Stimulated activated CD8-positive, alpha-beta memory T cell treated with anti-CD3 and anti-CD28 coated beads, Interleukin-7, amount 100 ng/mL, for 1 hour (primary cell): ENCODE results near the gene GLYATL2.

Source experiments
- DNase-seq, 2 donors: peaks; one replicate each; pipeline ENCODE4 v3.0.0-alpha.2; 2020; ENCODE audit warnings: low read depth in 2 of 2

The GLYATL2 gene

DNA sequence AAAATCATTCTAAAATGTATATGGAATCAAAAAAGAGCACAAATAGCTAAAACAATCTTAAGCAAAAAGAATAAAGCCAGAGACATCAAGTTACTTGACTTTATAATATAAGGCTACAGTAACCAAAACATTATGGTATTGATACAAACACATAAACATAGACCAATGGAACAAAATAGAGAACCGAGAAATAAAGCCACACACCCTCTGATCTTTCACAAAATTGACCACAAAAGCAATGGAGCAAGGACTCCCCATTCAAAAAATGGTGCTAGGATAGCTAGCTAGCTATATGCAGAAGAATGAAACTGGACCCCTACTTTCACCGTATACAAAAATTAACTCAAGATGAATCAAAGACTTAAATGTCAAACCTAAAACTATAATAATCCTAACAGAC is 43.2 kb downstream of the GLYATL2 start:
- DNase-seq = no peak

DNA sequence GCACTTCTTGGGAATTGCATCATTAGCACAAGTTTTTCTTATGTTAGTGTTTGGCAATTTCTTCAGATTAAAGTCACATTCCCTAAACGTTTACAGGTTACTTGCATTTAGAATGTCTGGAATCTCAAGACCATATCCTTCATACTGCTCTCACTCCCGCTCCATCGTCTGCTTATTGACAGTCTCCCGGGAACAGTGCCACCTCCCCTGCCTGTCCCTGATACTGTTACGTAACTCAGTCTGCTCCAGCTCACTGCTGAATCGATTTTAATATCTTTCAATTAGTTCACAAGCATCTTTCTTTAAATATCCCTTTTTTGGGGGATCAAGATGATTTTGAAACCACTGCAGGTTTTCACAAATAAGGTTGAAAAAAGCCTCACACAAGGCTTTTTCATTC is 48.2 kb downstream of the GLYATL2 start:
- no peak for DNase-seq

DNA sequence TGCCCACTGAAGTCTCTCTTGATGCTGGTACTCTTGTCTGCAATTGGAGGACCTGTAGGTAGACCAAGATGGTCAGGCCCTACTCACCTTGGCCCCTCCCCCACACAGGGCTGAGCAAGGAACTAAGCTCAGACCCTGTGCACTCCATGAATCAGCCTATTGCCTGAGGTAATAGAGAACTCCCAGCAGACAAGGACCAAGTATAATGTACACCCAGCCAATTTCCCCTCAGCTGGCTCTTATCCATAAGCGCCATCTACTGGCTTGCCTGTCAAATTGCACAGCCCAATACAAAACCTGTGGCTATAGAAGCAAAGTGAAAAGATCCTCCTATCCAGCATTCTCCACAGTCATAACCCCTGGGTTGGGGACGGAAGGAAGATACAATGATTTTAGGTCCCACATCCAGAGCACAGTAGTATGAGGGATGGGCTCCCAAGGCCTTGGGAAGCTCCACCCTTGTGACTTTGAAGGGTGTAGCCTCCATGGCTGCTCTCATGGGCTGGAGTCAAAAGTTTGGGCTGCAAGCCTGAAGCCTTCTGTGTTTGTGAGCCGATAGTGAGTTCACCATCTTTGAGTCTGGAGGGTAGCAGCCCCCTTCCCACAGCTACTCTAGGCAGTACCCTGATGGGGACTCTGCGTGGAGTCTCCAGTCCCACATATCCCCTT is 56.0 kb downstream of the GLYATL2 start:
- DNase-seq = no peak

GRCh38 chr11:58787903-58788302 is 56.6 kb downstream of the GLYATL2 start:
- DNase-seq = no peak

DNA sequence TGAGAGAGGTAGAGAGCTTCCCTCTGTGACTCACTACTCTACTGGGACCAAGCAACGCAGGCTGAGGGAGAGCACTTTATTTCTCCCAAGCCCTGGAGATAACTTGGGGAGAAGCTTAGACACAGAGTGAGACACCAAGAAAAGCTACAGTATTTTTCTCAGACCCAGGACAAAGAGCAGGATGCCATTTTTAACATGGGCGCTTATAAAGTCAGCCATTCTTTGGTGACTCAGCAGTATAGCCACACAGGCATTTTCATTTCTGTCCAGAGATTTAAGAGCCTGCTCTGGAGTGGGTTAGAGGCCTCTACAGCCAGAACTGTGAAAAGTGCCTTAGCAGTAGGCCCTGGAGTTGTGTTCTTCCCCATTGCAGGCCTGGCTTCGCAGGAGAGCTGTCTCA is 57.8 kb downstream of the GLYATL2 start:
- DNase-seq = no peak

- DNase-seq = no peak
Measured at GRCh38 chr11:58784995-58785394, 59.5 kb downstream of the GLYATL2 start.
